ENCODE data around the gene SPAG7.

SPAG7 gene, protein sequence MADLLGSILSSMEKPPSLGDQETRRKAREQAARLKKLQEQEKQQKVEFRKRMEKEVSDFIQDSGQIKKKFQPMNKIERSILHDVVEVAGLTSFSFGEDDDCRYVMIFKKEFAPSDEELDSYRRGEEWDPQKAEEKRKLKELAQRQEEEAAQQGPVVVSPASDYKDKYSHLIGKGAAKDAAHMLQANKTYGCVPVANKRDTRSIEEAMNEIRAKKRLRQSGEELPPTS

DNA sequence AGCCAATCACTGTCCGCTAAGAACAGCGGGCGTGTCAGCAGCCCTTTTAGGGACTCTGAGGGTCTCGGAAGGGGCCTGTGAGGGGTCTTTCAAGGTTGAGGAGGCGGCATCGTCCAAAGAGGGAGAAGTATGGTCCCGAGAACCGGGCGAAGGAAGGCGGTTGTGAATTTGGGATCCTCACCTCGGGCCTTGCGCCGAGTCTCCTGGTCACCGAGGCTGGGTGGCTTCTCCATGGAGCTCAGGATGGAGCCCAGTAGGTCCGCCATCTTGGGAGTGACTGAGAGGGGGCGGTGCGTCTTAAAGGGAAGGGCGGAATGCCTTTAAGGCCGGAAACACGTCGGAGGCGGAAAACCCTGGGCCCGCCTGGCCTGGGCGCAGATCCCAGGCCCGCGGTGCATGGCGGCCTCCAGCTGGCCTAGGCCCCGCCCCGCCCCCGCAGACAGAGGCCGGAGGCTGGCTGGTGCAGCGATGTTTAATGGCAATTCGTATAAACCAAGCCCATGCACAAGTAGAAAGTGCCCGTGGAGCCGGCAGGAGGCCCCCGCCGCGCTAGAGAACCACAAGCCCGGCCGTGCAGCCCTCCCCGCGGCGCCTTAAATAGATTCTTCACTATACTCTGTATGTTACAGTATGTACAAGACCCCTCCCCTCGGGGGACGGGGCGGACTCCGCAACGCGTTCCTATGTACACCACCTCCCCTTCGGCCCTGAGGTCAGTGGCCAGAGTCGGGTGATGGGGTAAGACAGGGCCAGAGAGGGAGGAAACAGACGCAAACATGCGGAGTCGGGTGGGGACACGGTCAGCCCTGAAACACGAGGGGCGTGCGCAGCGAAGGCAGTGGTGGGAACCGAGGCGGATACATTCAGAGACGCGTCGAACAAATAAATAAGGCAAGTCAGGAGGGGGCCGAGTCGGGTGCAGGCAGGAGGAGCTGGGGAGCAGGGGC is at the start of gene SPAG7:
TSS of gene SPAG7 (minus strand) at position 279 of the 947 bp plus-strand sequence. CDS start at position 266, 13 bp downstream.
- peak; percentile 96 for DNase-seq

DNA sequence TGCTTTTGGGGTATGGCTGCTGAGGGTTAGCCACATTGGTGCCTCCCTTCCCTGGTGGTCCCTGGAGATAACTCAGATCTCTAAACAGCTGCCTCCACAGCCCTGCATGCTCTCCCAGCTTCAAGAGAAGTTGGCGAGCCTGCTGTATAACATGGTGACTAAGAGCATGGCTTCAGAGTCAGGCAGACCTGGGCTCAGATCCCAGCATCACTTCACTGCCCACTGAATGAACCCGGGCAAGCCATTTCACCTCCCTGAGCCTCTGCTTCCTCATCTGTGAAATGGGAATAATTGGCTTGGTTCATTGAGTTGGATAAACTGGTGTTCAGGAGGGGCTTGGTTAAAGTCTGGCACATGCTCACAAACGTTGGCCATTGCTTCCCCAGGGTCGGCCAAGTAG is 46.7 kb upstream of the SPAG7 start:
- DNase-seq, result no peak

DNA sequence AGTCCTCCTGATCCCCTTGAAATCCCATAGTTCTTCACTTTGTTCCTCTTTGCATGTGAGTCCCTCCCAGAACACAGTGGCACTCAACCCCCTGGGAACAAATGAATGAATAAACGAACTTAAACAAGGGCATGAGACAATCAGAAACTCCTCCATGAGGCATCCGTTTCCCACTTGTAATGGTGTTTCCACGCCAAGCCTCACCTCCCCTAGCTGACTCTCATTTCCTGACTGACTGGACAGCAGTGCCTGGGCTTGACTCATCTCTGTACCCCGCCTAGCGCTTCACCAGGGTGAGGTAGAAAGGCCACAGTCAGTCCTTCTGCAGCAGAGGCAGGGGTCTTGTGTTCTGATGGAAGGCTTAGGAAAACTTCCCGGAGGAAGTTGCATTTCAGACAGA is 44.3 kb upstream of the SPAG7 start:
- DNase-seq, result peak; percentile 80

DNA sequence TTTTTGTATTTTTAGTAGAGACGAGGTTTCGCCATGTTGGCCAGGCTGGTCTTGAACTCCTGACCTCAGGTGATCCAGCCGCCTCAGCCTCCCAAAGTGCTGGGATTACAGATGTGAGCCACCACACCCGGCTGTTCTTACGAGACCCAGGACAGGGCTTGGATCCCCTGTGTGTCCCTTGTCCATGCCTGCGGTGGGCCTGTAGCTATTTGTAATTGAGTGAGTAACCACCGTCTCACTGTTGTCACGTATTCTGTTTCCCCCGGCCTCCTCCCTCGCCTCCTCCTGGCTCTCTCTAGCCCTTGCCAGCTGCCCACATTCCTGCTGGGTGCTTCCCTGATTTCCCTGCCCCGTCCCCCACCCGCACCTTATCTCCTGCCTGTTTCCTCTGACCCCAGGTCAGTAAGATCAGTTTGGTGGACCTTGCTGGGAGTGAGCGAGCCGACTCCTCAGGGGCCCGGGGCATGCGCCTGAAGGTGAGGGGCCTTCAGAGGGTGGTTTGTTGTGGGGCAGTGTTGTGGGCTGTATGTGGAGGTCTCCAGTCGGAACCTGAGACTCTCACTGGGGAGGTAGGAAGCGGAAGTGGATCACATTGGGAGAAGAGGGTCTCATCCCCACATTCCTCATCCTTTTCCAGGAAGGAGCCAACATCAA is 35.7 kb upstream of the SPAG7 start:
- DNase-seq, result no peak

GRCh38 chr17:5002121-5002788 is 34.6 kb upstream of the SPAG7 start:
- no peak for DNase-seq

DNA sequence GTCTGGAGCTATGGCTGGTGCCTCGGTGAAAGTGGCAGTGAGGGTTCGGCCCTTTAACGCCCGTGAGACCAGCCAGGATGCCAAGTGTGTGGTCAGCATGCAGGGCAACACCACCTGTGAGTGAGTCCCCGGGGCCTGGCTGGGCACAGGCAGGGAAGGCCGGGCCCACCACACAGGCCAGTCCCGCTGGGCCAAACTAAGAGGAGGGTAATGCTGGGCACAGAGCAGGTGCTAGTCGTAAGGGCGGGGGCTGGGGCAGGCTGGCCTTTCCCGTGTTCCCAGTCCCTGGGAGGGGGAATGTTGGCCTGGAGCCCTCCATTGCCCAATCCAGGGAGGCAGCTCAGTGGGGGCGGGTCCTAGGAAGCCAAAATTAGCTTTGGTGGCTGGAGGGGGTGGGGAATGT is 32.6 kb upstream of the SPAG7 start:
- DNase-seq, result no peak

- DNase-seq, result no peak
These were observed 31.9 kb upstream of the SPAG7 start for GRCh38 chr17:4999430-5000093.

- DNase-seq, result peak; percentile 10
These were observed 31.3 kb upstream of the SPAG7 start for GRCh38 chr17:4998732-4999429.

- DNase-seq, result no peak
These were observed 30.6 kb upstream of the SPAG7 start for GRCh38 chr17:4998027-4998731.

GRCh38 chr17:4997302-4998026 is 29.8 kb upstream of the SPAG7 start, which contains the start of the genes INCA1 and KIF1C:
TSS of gene INCA1 (minus strand) at chr17:4997522. CDS start at chr17:4994437, 3,085 bp downstream.
TSS of gene KIF1C (plus strand) at chr17:4997950. CDS start at chr17:5000247, 2,297 bp downstream.
- DNase-seq, result peak; percentile 91

DNA sequence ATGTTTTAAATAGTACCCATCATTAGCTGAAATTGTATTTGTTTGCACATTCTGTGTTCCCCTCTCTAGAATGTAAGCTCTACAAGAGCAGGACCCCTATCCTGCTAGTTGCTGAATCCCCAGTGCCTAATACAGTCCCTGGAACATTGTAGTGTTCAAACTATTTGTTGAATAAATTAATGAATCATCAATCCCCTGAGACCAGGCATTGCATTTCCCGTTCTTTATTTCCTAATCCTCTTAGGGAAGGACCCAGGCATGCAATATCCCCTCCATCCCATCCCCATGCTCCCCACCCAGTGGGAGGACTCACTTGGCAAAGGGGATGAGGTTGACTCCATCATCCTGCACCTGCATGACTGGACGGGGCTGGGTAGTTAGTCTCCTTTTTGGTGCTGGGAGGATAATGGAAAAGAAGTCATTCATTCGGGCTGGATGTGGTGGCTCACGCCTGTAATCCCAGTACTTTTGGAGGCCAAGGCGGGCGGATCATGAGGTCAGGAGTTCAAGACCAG is 26.5 kb upstream of the SPAG7 start:
- no peak for DNase-seq

DNA sequence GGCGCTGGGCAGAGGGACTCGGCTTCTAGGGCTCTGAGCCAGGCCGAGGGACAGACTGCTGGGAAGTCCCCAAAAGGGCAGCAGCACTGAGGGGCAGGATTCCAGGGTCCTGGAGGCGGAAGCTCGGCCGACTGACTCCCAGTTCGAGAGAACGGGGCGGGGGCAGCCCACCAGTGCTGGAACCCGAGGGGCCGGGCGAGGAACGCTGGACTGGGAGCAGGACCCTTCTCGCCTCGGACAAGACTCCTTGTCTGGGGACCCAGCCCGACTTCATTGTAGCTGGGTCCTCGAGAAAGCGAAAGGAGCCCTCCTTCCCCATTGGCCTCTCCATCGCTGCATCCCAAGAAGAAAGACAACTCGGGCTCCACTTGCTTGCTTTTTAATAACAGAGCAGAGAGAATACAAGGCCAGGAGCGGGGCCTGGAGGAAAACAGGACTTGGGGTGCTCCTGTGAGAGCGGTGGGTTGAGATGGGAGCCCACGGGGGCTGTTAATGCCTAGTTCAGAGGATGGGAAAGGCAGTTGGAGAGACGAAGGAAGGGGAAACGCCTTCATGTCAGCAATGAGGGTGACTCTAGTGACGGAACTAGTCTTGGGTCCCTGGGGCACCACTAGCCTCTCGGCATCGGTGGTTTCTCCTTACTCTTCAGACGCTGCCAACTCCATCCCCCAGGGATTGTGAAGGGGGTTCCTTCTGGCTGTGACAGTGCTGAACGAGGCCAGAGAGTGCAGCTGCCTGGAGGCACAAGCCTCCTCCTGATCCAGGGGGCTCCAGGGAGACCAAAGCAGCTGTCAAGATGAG is 20.4 kb upstream of the SPAG7 start:
- DNase-seq, result peak; percentile 48

DNA sequence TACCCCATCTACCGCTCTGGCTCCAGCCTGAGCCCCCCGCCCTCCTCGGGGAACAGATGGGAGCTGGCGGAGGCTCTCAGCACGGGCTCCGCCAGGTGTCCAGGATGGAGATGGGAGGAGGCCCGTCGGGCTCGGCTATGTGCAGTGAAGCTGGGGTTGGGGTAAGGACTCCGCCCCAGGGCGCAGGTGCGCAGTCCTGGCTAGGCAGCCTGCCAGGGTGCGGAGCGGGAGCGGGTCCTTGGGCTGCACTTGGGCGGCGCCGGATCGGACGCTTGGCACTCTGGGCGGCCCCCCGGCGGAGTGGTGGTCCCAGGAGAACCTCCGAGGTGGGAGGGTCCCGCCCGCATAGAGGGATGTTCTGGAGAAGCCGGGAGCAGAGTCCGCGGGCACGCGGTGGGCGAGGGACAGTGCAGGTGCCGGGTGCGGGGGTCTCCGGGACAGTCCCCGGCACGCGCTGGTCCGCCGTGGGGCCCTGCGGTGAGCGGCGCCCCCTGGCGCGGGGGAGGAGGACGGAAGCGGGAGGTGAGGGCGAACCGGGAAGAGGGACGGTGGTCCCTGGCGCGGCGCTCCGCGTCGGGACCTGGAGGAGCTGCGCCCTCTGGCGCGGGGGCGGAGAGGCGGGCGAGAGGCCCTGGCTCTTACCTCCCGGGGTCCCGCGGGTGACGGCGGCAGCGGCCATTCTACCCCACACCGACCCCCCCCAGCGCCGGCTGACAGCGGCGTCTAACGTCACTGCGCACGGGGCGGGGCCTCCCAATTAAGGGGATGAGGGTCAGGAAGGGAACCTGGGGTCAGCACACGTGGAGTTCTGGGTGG is 19.5 kb upstream of the SPAG7 start, which contains the start of gene CAMTA2:
TSS of gene CAMTA2 (minus strand) at position 725 of the 816 bp plus-strand sequence. CDS start 1,453 bp downstream, outside the sequence.
- peak; percentile 82 for DNase-seq

DNA sequence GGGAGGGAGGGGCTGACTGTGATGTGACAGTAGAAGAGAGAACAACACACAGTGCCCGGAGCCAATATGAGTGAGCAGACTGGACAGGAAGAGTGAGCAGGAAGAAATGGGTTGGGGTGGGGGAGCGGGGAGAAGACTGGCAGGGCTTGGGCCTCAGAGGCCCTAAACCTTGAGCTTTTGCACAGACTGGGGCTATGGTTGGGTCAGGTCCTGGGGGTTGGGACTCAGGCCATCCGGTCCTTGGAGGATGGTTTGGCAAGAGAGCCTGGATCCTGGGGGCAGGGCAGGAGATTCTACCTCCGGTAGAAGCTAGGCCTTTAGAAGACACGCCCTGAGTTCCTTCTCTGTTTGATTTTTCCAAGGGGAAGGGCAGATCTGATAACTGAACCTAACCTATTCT is 18.8 kb upstream of the SPAG7 start:
- DNase-seq, result peak; percentile 29

DNA sequence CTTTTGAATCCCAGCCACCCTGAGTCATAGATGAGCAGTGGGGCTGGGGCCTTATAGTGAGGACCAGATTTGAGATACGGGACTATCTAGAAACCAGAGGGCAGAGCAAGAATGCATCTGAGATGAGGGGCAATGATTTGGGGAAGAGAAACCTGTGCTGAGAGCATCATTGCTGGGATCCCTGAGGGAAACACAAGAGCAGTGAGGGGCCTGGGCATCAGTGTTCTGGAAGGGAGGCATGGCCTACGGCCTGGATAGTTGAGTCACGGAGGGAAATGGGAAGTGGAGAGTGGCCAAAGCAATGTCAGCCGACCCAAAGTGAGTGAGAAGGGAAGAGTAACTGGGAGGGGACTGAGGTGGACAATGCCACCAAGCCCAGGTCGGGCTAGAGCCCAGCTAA is 14.7 kb upstream of the SPAG7 start:
- peak; percentile 46 for DNase-seq

GRCh38 chr17:4980644-4981216 is 13.1 kb upstream of the SPAG7 start:
- peak; percentile 61 for DNase-seq

- DNase-seq, result peak; percentile 72
These were observed 11.1 kb upstream of the SPAG7 start for GRCh38 chr17:4978726-4979125.
